Coronary artery (tissue), 2 donors: ENCODE results near the gene TSNAXIP1.
"Not testable (repeated sequence)": the region's sequence is repeated elsewhere in the genome, so short reads cannot be mapped to it uniquely, and the experiment has no call there.

Source experiments
- DNase-seq: peaks from one replicate; pipeline ENCODE4 v3.0.0-alpha.2; 2017; ENCODE audit warnings: low spot score
- H3K27ac ChIP-seq, 2 donors: fragments of 200-600 bp; sonication (generic); one replicate each; pipeline ENCODE4 v1.5.1; 2016 to 2019
- H3K4me3 ChIP-seq: fragments of 200-600 bp; sonication (generic); 2 replicates; pipeline ENCODE4 v1.5.1; 2016; ENCODE audit warnings: mild to moderate bottlenecking, moderate library complexity
- CTCF ChIP-seq: fragments of 200-600 bp; sonication (generic); IDR thresholded peaks from one replicate; pipeline ENCODE4 v1.5.1; 2019; ENCODE audit warnings: antibody characterized with exemption

TSNAXIP1 gene

DNA sequence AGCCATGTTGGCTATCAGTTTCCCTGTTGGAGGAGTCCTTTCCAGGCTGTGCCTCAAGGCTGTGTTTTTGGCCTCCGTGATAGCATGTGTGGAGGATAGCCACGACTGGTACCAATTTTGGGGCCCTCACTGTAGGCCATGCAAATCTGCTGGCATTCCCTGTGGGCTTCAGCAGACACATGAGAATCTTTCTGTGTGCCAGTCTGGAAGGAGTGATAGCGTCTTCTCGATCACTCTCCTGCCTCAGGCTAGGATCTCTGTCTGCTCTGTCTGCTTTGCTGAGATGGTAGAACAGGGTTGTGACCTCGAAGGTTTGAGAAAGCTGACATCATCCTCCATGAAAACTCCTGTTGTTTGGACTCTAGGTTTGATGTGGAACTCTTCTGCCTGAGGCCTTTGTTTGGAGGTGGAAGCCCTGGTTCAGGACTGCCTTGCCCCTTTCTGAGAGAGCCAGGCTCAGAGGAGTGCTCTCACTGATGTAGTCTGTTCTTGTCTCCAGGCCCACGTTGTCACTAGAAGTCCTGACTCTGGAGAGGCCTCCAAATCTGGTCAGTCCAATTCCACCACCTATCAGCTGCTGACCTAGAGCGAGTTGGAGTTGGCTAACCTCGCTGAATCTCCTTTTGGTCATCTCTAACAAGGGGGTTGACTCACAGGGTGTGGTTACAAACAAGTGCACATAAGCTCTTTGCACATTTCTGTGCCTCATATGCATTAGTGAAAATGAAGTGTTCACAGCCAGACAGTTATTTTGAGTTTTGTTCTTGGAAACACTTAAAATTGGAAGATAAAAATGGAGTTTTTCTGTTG, 54.1 kb downstream of the TSNAXIP1 start:
- no peak for TF ChIP-seq CTCF
- Histone ChIP-seq H3K27ac (peak overlapping the region in 1 of 2 donors; percentile 90), H3K4me3 (no peak overlapping the region)
- DNase-seq, result no peak

GRCh38 chr16:67861877-67862276, 55.2 kb downstream of the TSNAXIP1 start:
- H3K27ac ChIP-seq, result peak overlapping the region; percentile 85 to 90
- no peak overlapping the region for H3K4me3 ChIP-seq
- no peak for DNase-seq

DNA sequence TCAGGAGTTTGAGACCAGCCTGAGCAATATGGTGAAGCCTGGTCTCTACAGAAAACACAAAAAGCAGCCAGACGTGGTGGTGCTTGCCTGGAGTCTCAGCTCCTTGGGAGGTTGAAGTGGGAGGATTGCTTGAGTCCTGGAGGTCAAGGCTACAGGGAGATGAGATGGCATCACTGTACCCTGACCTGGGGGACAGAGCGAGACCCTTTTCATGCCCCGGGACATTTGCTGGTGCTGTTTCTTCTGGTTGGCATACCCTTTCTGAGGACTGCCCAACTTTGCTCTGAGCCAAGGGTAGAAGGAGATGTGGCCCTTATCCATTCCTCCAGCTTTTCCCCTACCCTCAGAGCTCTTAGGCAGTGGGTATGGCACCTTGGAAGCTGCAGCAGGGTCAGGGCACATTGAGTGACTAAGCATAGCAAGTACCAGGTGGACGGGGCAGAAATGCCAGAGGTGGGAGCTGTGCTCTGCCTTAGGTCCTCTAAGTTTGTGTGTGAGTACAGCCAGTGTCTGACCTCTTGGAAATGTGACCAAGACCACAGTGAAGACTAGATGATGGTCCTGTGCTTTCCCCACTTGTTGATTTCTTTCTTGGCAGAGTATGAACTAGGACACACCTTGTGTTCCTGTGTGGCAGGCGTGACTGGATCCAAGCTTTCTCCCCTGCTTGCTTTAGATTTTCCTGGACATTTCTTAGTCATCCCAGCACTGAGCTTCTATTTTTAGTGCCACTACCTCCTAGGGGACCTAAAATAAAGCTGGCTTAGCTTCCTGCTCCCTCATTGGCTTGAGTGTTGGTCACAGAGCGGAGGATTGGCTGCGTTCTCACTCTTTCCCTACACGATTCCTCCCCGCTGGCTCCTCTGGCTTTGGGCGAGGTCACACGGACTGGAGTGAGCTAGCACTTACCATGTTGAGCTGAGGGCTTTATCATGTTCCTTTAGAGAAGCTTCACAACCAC, 56.2 kb downstream of the TSNAXIP1 start:
- peak overlapping the region; percentile 41 for H3K4me3 ChIP-seq
- TF ChIP-seq CTCF, result no peak
- H3K27ac ChIP-seq, result peak overlapping the region; percentile 90
- peak; percentile 93 for DNase-seq

More at GRCh38 chr16:67861877-67862276, 55.2 kb downstream of the TSNAXIP1 start:
- no peak for TF ChIP-seq CTCF

DNA sequence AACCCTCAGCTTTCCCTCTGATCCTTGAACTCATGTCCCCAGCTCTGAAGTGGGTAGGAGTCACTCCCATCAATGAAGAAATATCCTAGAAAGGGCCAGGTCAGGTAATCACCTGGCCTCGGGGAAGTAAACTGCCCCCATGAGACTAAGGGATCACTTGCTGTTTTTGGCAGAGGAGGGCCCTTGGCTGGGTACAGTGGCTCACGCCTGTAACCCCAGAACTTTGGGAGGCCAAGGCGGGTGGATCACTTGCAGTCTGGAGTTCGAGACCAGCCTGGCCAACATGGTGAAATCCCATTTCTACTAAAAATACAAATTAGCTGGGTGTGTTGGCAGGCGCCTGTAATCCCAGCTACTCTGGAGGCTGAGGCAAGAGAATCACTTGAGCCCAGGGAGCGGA, 57.4 kb downstream of the TSNAXIP1 start:
- not testable (repeated sequence) for DNase-seq
- Histone ChIP-seq H3K4me3 (peak overlapping the region; percentile 29), H3K27ac (peak overlapping the region; percentile 90)

DNA sequence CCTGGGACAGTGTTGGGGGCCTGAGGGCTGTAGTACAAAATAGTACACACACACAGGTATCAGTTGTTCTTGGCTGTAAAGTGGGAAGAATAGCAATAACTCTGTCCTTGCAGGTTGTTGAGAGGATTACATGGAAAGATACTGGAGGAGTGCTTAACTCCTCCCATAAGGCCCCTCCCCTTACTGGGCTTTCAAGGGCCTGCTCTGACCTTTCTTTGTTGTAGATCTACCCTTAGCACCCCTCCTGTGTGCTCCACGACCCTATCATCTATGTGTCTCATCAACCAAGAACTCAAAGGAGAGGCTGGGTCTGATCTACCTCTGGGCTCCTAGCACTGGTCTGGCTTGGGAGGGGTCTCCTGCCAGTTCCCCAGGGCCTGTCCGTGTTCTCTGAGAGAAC, 57.9 kb downstream of the TSNAXIP1 start:
- DNase-seq, result no peak
- TF ChIP-seq CTCF, result no peak
- peak overlapping the region in 1 of 2 donors; percentile 3 for H3K27ac ChIP-seq
- H3K4me3 ChIP-seq, result no peak overlapping the region

- no peak for TF ChIP-seq CTCF
These were observed 58.6 kb downstream of the TSNAXIP1 start for GRCh38 chr16:67865318-67865717.

GRCh38 chr16:67868290-67868689, 61.6 kb downstream of the TSNAXIP1 start:
- H3K4me3 ChIP-seq, result no peak overlapping the region
- no peak for TF ChIP-seq CTCF
- no peak overlapping the region for H3K27ac ChIP-seq
- no peak for DNase-seq

More at GRCh38 chr16:67865318-67865717, 58.6 kb downstream of the TSNAXIP1 start:
- Histone ChIP-seq H3K4me3 (no peak overlapping the region), H3K27ac (peak overlapping the region in 1 of 2 donors; percentile 3)
- no peak for DNase-seq
